MCF 10A (cell line): ENCODE measurements around the gene RIOK1. TPM values are rescaled to one million over a fixed set of nuclear protein-coding genes. Genes with fewer than 3 reads are reported as not detected.

ENCODE experiments used
- BruUV-seq: library from RNA; stranded (reverse); fragments of 400-500 nt; replicated peaks from 2 replicates; lab custom pipeline; 2021; lab: Mats Ljungman, UMichigan
- CTCF ChIA-PET: fragments of 300-600 bp; sonication (Branson Sonifier 250); formaldehyde crosslinking; extraction: SDS; loops from one replicate; lab custom pipeline; 2021; ENCODE audit warnings: antibody characterized with exemption, inconsistent platforms; lab: Yijun Ruan, JAX
- POLR2A ChIA-PET: fragments of 300-600, 350-650 bp; sonication (Branson Sonifier 250); formaldehyde crosslinking; extraction: SDS; loops from one replicate; lab custom pipeline; 2020; ENCODE audit warnings: antibody characterized with exemption, inconsistent platforms; lab: Yijun Ruan, JAX
- DNase-seq: peaks from one replicate; pipeline ENCODE4 v3.0.0-alpha.2; 2018; ENCODE audit not compliant: unreplicated experiment
- H3K27ac Mint-ChIP-seq: one replicate; pipeline ENCODE4 v1.8.0; 2022; ENCODE audit warnings: mild to moderate bottlenecking, low read depth, mixed read lengths; ENCODE audit not compliant: unreplicated experiment
- H3K27me3 Mint-ChIP-seq: one replicate; pipeline ENCODE4 v1.8.0; 2022; ENCODE audit warnings: mixed read lengths; ENCODE audit not compliant: insufficient read depth, unreplicated experiment
- H3K36me3 Mint-ChIP-seq: one replicate; pipeline ENCODE4 v1.8.0; 2022; ENCODE audit warnings: mild to moderate bottlenecking, moderate library complexity, mixed read lengths; ENCODE audit not compliant: insufficient read depth, unreplicated experiment
- H3K4me1 Mint-ChIP-seq: one replicate; pipeline ENCODE4 v1.8.0; 2022; ENCODE audit warnings: mixed read lengths; ENCODE audit not compliant: insufficient read depth, unreplicated experiment
- H3K4me3 Mint-ChIP-seq: one replicate; pipeline ENCODE4 v1.8.0; 2022; ENCODE audit warnings: mild to moderate bottlenecking, moderate library complexity, mixed read lengths; ENCODE audit not compliant: unreplicated experiment
- H3K9me3 Mint-ChIP-seq: one replicate; pipeline ENCODE4 v1.8.0; 2022; ENCODE audit warnings: mixed read lengths; ENCODE audit not compliant: unreplicated experiment
- CTCF ChIP-seq: fragments of 200-600 bp; IDR thresholded peaks from one replicate; pipeline ENCODE4 v1.8.0; 2022; ENCODE audit warnings: antibody characterized with exemption, mild to moderate bottlenecking; ENCODE audit not compliant: unreplicated experiment
- intact Hi-C: fragments of 100-400 bp; cut with micrococcal nuclease; formaldehyde crosslinking; loops from 2 replicates; pipeline ENCODE4 v1.14.1; 2022
- total RNA-seq: library from RNA; stranded (reverse); gene quantifications from 2 replicates; pipeline ENCODE4 v1.2.3, GENCODE V29; 2022

RIOK1 gene
- total RNA-seq, 1 experiment from 2014 or later, result 40.9 TPM

GRCh38 chr6:7431674-7432390 lies 42.2 kb downstream of the RIOK1 start:
- ChIA-PET CTCF (no interaction called here), POLR2A (no interaction called here)
- TF ChIP-seq CTCF, result no peak
- intact Hi-C loops, result no loop called here
- Mint-ChIP-seq H3K4me1 (no peaks in the 10 kb centered on the region), H3K27ac (no peak overlapping the region), H3K36me3 (no peaks in the 10 kb centered on the region), H3K4me3 (no peak overlapping the region), H3K27me3 (no peaks in the 10 kb centered on the region), H3K9me3 (no peaks in the 10 kb centered on the region)
- no TSS peak for BruUV-seq
- DNase-seq, result no peak

- Mint-ChIP-seq H3K27me3 (no peaks in the 10 kb centered on the region), H3K9me3 (no peaks in the 10 kb centered on the region), H3K36me3 (no peaks in the 10 kb centered on the region), H3K4me3 (no peak overlapping the region), H3K4me1 (no peaks in the 10 kb centered on the region), H3K27ac (no peak overlapping the region)
- intact Hi-C loops, result no loop called here
- TF ChIP-seq CTCF, result no peak
- ChIA-PET POLR2A (interaction anchor here (0.9 to 1.4 kb wide), 5 partner anchors 11 to 155 kb away, joined by 3 to 5 read pairs (median 3); no protein-coding TSS in a partner anchor), CTCF (interaction anchor here (0.9 kb wide), 1 partner anchor 32 kb away, joined by 3 read pairs; no protein-coding TSS in a partner anchor)
- no peak for DNase-seq
- no TSS peak for BruUV-seq
Observed at GRCh38 chr6:7432391-7433120, 42.9 kb downstream of the RIOK1 start.

GRCh38 chr6:7433121-7433617 lies 43.6 kb downstream of the RIOK1 start:
- Mint-ChIP-seq H3K27ac (no peak overlapping the region), H3K4me3 (no peak overlapping the region), H3K9me3 (no peaks in the 10 kb centered on the region), H3K27me3 (no peaks in the 10 kb centered on the region), H3K36me3 (no peaks in the 10 kb centered on the region), H3K4me1 (no peaks in the 10 kb centered on the region)
- peak; percentile 59 for DNase-seq
- TF ChIP-seq CTCF, result no peak
- CTCF ChIA-PET, result interaction anchor here (0.6 to 0.9 kb wide), 2 partner anchors 13 to 31 kb away, joined by 3 read pairs; no protein-coding TSS in a partner anchor
- intact Hi-C loops, result no loop called here
- POLR2A ChIA-PET, result interaction anchor here (0.9 to 1.8 kb wide), 7 partner anchors 8 to 154 kb away, joined by 3 to 5 read pairs (median 3); no protein-coding TSS in a partner anchor
- BruUV-seq, result no TSS peak

- H3K27me3 Mint-ChIP-seq, result no peaks in the 10 kb centered on the region
- no peaks in the 10 kb centered on the region for H3K36me3 Mint-ChIP-seq
- H3K9me3 Mint-ChIP-seq, result no peaks in the 10 kb centered on the region
- no TSS peak for BruUV-seq
- intact Hi-C loops, result no loop called here
- no peaks in the 10 kb centered on the region for H3K4me1 Mint-ChIP-seq
- CTCF ChIA-PET, result no interaction called here
- no peak overlapping the region for H3K4me3 Mint-ChIP-seq
- H3K27ac Mint-ChIP-seq, result no peak overlapping the region
- no peak for TF ChIP-seq CTCF
- POLR2A ChIA-PET, result interaction anchor here (0.7 to 1.8 kb wide), 2 partner anchors 111 to 120 kb away, joined by 3 to 5 read pairs; no protein-coding TSS in a partner anchor
- no peak for DNase-seq
Observed at GRCh38 chr6:7434672-7435071, 45.1 kb downstream of the RIOK1 start.
